Activated CD4-positive, alpha-beta T cell treated with anti-CD3 and anti-CD28 coated beads, Interleukin-2, amount 10 ng/mL, durations not matched to agents 24 days and 14 days (primary cell): ENCODE data around the gene MAPRE3. TPM values are rescaled to one million over a fixed set of nuclear protein-coding genes. Genes with fewer than 3 reads are reported as not detected.

Experiments
- DNase-seq: peaks from one replicate; pipeline ENCODE4 v3.0.0; 2022
- H3K27ac Mint-ChIP-seq: one replicate; pipeline ENCODE4 v1.8.0; 2022; ENCODE audit warnings: mild to moderate bottlenecking, mixed read lengths
- H3K27me3 Mint-ChIP-seq: one replicate; pipeline ENCODE4 v1.8.0; 2022; ENCODE audit warnings: mixed read lengths
- H3K36me3 Mint-ChIP-seq: one replicate; pipeline ENCODE4 v1.8.0; 2022; ENCODE audit warnings: low read depth, mild to moderate bottlenecking, mixed read lengths
- H3K4me1 Mint-ChIP-seq: one replicate; pipeline ENCODE4 v1.8.0; 2021; ENCODE audit warnings: mixed read lengths
- H3K4me3 Mint-ChIP-seq: one replicate; pipeline ENCODE4 v1.8.0; 2022; ENCODE audit warnings: mild to moderate bottlenecking, moderate library complexity, mixed read lengths
- H3K9me3 Mint-ChIP-seq: one replicate; pipeline ENCODE4 v1.8.0; 2021; ENCODE audit warnings: mixed read lengths
- intact Hi-C: fragments of 100-400 bp; cut with micrococcal nuclease; formaldehyde crosslinking; loops from one replicate; pipeline ENCODE4 v1.15.1; 2023
- total RNA-seq: library from RNA; stranded (reverse); gene quantifications from 2 replicates; pipeline ENCODE4 v1.2.3, GENCODE V29; 2022

Gene MAPRE3
- total RNA-seq, 1 donor from 2014 or later = 2.5 TPM

- no peak overlapping the region for H3K4me3 Mint-ChIP-seq
- intact Hi-C loops = no loop called here
- no peaks in the 10 kb centered on the region for H3K4me1 Mint-ChIP-seq
- H3K36me3 Mint-ChIP-seq = no peaks in the 10 kb centered on the region
- DNase-seq = no peak
- no peak overlapping the region for H3K27ac Mint-ChIP-seq
- no peaks in the 10 kb centered on the region for H3K9me3 Mint-ChIP-seq
- peaks cover 8% of the 10 kb centered on the region for H3K27me3 Mint-ChIP-seq
These were observed 30.4 kb upstream of the MAPRE3 start for GRCh38 chr2:26940001-26940400.

- DNase-seq = no peak
- Mint-ChIP-seq H3K4me1 (no peaks in the 10 kb centered on the region), H3K27me3 (peaks cover 6% of the 10 kb centered on the region), H3K4me3 (no peak overlapping the region), H3K27ac (no peak overlapping the region), H3K36me3 (no peaks in the 10 kb centered on the region), H3K9me3 (no peaks in the 10 kb centered on the region)
- intact Hi-C loops = no loop called here
These were observed 29.0 kb upstream of the MAPRE3 start for GRCh38 chr2:26941486-26941885.

- peaks cover 6% of the 10 kb centered on the region for H3K27me3 Mint-ChIP-seq
- no peaks in the 10 kb centered on the region for H3K36me3 Mint-ChIP-seq
- no peak overlapping the region for H3K27ac Mint-ChIP-seq
- no peaks in the 10 kb centered on the region for H3K4me1 Mint-ChIP-seq
- no peak overlapping the region for H3K4me3 Mint-ChIP-seq
- no peaks in the 10 kb centered on the region for H3K9me3 Mint-ChIP-seq
- DNase-seq = peak; percentile 88
- intact Hi-C loops = loop anchor here (1.0 kb wide), 1 partner anchor 96 kb away; no protein-coding TSS in a partner anchor
These were observed 27.7 kb upstream of the MAPRE3 start for GRCh38 chr2:26942543-26943295.

- Mint-ChIP-seq H3K4me1 (no peaks in the 10 kb centered on the region), H3K9me3 (no peaks in the 10 kb centered on the region), H3K27me3 (peaks cover 6% of the 10 kb centered on the region), H3K4me3 (no peak overlapping the region), H3K27ac (no peak overlapping the region), H3K36me3 (no peaks in the 10 kb centered on the region)
- no peak for DNase-seq
- intact Hi-C loops = no loop called here
These were observed 24.3 kb upstream of the MAPRE3 start for GRCh38 chr2:26945991-26946750.

GRCh38 chr2:26946841-26947784, 23.3 kb upstream of the MAPRE3 start:
- Mint-ChIP-seq H3K4me3 (no peak overlapping the region), H3K9me3 (no peaks in the 10 kb centered on the region), H3K4me1 (no peaks in the 10 kb centered on the region), H3K36me3 (no peaks in the 10 kb centered on the region), H3K27me3 (peaks cover 4% of the 10 kb centered on the region), H3K27ac (no peak overlapping the region)
- intact Hi-C loops = no loop called here
- DNase-seq = no peak

- Mint-ChIP-seq H3K27me3 (peaks cover 4% of the 10 kb centered on the region), H3K4me1 (no peaks in the 10 kb centered on the region)
These were observed 21.6 kb upstream of the MAPRE3 start for GRCh38 chr2:26948800-26949199.

GRCh38 chr2:26950246-26950645, 20.2 kb upstream of the MAPRE3 start:
- H3K4me1 Mint-ChIP-seq = no peaks in the 10 kb centered on the region
- H3K9me3 Mint-ChIP-seq = no peaks in the 10 kb centered on the region
- no peak overlapping the region for H3K27ac Mint-ChIP-seq
- H3K4me3 Mint-ChIP-seq = no peak overlapping the region
- no peaks in the 10 kb centered on the region for H3K36me3 Mint-ChIP-seq
- no peak for DNase-seq
- intact Hi-C loops = no loop called here
- peaks cover 16% of the 10 kb centered on the region for H3K27me3 Mint-ChIP-seq

More at GRCh38 chr2:26948800-26949199, 21.6 kb upstream of the MAPRE3 start:
- no peak overlapping the region for H3K27ac Mint-ChIP-seq
- intact Hi-C loops = no loop called here
- no peaks in the 10 kb centered on the region for H3K36me3 Mint-ChIP-seq
- no peak overlapping the region for H3K4me3 Mint-ChIP-seq
- H3K9me3 Mint-ChIP-seq = no peaks in the 10 kb centered on the region
- no peak for DNase-seq

- DNase-seq = no peak
- H3K27me3 Mint-ChIP-seq = peaks cover 18% of the 10 kb centered on the region
- H3K4me1 Mint-ChIP-seq = no peaks in the 10 kb centered on the region
- intact Hi-C loops = no loop called here
- no peak overlapping the region for H3K4me3 Mint-ChIP-seq
- no peaks in the 10 kb centered on the region for H3K36me3 Mint-ChIP-seq
- no peak overlapping the region for H3K27ac Mint-ChIP-seq
- no peaks in the 10 kb centered on the region for H3K9me3 Mint-ChIP-seq
These were observed 19.2 kb upstream of the MAPRE3 start for GRCh38 chr2:26951236-26951635.

GRCh38 chr2:26952374-26952773, 18.1 kb upstream of the MAPRE3 start:
- intact Hi-C loops = no loop called here
- H3K36me3 Mint-ChIP-seq = no peaks in the 10 kb centered on the region
- H3K9me3 Mint-ChIP-seq = no peaks in the 10 kb centered on the region
- no peaks in the 10 kb centered on the region for H3K4me1 Mint-ChIP-seq
- peaks cover 24% of the 10 kb centered on the region for H3K27me3 Mint-ChIP-seq
- H3K4me3 Mint-ChIP-seq = no peak overlapping the region
- no peak overlapping the region for H3K27ac Mint-ChIP-seq
- DNase-seq = no peak

GRCh38 chr2:26954135-26954534, 16.3 kb upstream of the MAPRE3 start:
- no peaks in the 10 kb centered on the region for H3K9me3 Mint-ChIP-seq
- no peaks in the 10 kb centered on the region for H3K4me1 Mint-ChIP-seq
- H3K4me3 Mint-ChIP-seq = no peak overlapping the region
- peaks cover 34% of the 10 kb centered on the region for H3K27me3 Mint-ChIP-seq
- intact Hi-C loops = no loop called here
- no peak overlapping the region for H3K27ac Mint-ChIP-seq
- no peak for DNase-seq
- H3K36me3 Mint-ChIP-seq = no peaks in the 10 kb centered on the region

- peaks cover 38% of the 10 kb centered on the region for H3K27me3 Mint-ChIP-seq
- no peaks in the 10 kb centered on the region for H3K9me3 Mint-ChIP-seq
- DNase-seq = no peak
- no peak overlapping the region for H3K4me3 Mint-ChIP-seq
- peaks cover 3% of the 10 kb centered on the region for H3K4me1 Mint-ChIP-seq
- H3K36me3 Mint-ChIP-seq = no peaks in the 10 kb centered on the region
- intact Hi-C loops = no loop called here
- no peak overlapping the region for H3K27ac Mint-ChIP-seq
These were observed 13.4 kb upstream of the MAPRE3 start for GRCh38 chr2:26957041-26957440.

GRCh38 chr2:26957534-26957933, 12.9 kb upstream of the MAPRE3 start:
- intact Hi-C loops = no loop called here

GRCh38 chr2:26959331-26959730, 11.1 kb upstream of the MAPRE3 start:
- H3K4me3 Mint-ChIP-seq = no peak overlapping the region
- DNase-seq = no peak
- peaks cover 3% of the 10 kb centered on the region for H3K4me1 Mint-ChIP-seq
- intact Hi-C loops = no loop called here
- H3K9me3 Mint-ChIP-seq = no peaks in the 10 kb centered on the region
- H3K27ac Mint-ChIP-seq = no peak overlapping the region
- no peaks in the 10 kb centered on the region for H3K36me3 Mint-ChIP-seq
- H3K27me3 Mint-ChIP-seq = peaks cover 29% of the 10 kb centered on the region

More at GRCh38 chr2:26957534-26957933, 12.9 kb upstream of the MAPRE3 start:
- DNase-seq = no peak
- no peaks in the 10 kb centered on the region for H3K9me3 Mint-ChIP-seq
- H3K4me3 Mint-ChIP-seq = no peak overlapping the region
- H3K27ac Mint-ChIP-seq = no peak overlapping the region
- H3K27me3 Mint-ChIP-seq = peaks cover 36% of the 10 kb centered on the region
- H3K36me3 Mint-ChIP-seq = no peaks in the 10 kb centered on the region
- H3K4me1 Mint-ChIP-seq = peaks cover 3% of the 10 kb centered on the region
